ENCODE measurements around the gene PCDH7. TPM values are rescaled to one million over a fixed set of nuclear protein-coding genes. Genes with fewer than 3 reads are reported as not detected.
A peak's percentile ranks its signal among the peaks of the same experiment; 100 is the strongest.

PCDH7 gene
- total RNA-seq (ENCODE audit: unreplicated experiment): 2.8 TPM
- long read RNA-seq: 0 reads

- H3K4me3 Mint-ChIP-seq (ENCODE audit: unreplicated experiment): peak within 1 kb of the TSS; percentile 86
- DNase-seq: peak; percentile 43
- H3K4me1 Mint-ChIP-seq (ENCODE audit: low read depth, unreplicated experiment): peaks cover 17% of the 10 kb centered on the region
- peaks cover 20% of the 10 kb centered on the region for H3K9me3 Mint-ChIP-seq (ENCODE audit: unreplicated experiment)
- H3K36me3 Mint-ChIP-seq (ENCODE audit: unreplicated experiment): no peaks in the 10 kb centered on the region
- H3K27me3 Mint-ChIP-seq (ENCODE audit: unreplicated experiment): peaks cover 25% of the 10 kb centered on the region
- H3K27ac Mint-ChIP-seq (ENCODE audit: unreplicated experiment): no peak within 1 kb of the TSS
- TF ChIP-seq CTCF (IDR thresholded peaks at IDR 0.05; ENCODE audit: partially characterized antibody, unreplicated experiment): no peak
Observed at GRCh38 chr4:30720021-30720660, at the start of gene PCDH7. PCDH7 (plus strand) TSS chr4:30720369; CDS start chr4:30721423, 1,054 bp downstream.

- no peak for DNase-seq
- no peak for TF ChIP-seq CTCF (IDR thresholded peaks at IDR 0.05; ENCODE audit: partially characterized antibody, unreplicated experiment)
- Mint-ChIP-seq H3K27me3 (ENCODE audit: unreplicated experiment) (peaks cover 4% of the 10 kb centered on the region), H3K9me3 (ENCODE audit: unreplicated experiment) (peaks cover under 1% of the 10 kb centered on the region), H3K4me1 (ENCODE audit: low read depth, unreplicated experiment) (no peaks in the 10 kb centered on the region), H3K27ac (ENCODE audit: unreplicated experiment) (no peak overlapping the region), H3K36me3 (ENCODE audit: unreplicated experiment) (peaks cover 4% of the 10 kb centered on the region), H3K4me3 (ENCODE audit: unreplicated experiment) (no peak overlapping the region)
Observed at GRCh38 chr4:30671926-30672448, 48.2 kb upstream of the PCDH7 start.

- no peaks in the 10 kb centered on the region for H3K4me1 Mint-ChIP-seq (ENCODE audit: low read depth, unreplicated experiment)
- TF ChIP-seq CTCF (IDR thresholded peaks at IDR 0.05; ENCODE audit: partially characterized antibody, unreplicated experiment): no peak
- H3K27me3 Mint-ChIP-seq (ENCODE audit: unreplicated experiment): no peaks in the 10 kb centered on the region
- DNase-seq: no peak
- no peaks in the 10 kb centered on the region for H3K9me3 Mint-ChIP-seq (ENCODE audit: unreplicated experiment)
- H3K27ac Mint-ChIP-seq (ENCODE audit: unreplicated experiment): no peak overlapping the region
- H3K36me3 Mint-ChIP-seq (ENCODE audit: unreplicated experiment): no peaks in the 10 kb centered on the region
- H3K4me3 Mint-ChIP-seq (ENCODE audit: unreplicated experiment): no peak overlapping the region
Observed at GRCh38 chr4:30696191-30696590, 24.0 kb upstream of the PCDH7 start.

- peaks cover 8% of the 10 kb centered on the region for H3K27me3 Mint-ChIP-seq (ENCODE audit: unreplicated experiment)
- peaks cover 13% of the 10 kb centered on the region for H3K36me3 Mint-ChIP-seq (ENCODE audit: unreplicated experiment)
- no peak overlapping the region for H3K27ac Mint-ChIP-seq (ENCODE audit: unreplicated experiment)
- peak; percentile 90 for TF ChIP-seq CTCF (IDR thresholded peaks at IDR 0.05; ENCODE audit: partially characterized antibody, unreplicated experiment)
- peaks cover 16% of the 10 kb centered on the region for H3K4me1 Mint-ChIP-seq (ENCODE audit: low read depth, unreplicated experiment)
- peaks cover 10% of the 10 kb centered on the region for H3K9me3 Mint-ChIP-seq (ENCODE audit: unreplicated experiment)
- H3K4me3 Mint-ChIP-seq (ENCODE audit: unreplicated experiment): no peak overlapping the region
- DNase-seq: peak; percentile 68
Observed at GRCh38 chr4:30714408-30715031, 5.6 kb upstream of the PCDH7 start.

- no peak for DNase-seq
- Mint-ChIP-seq H3K4me3 (ENCODE audit: unreplicated experiment) (peak overlapping the region; percentile 86), H3K36me3 (ENCODE audit: unreplicated experiment) (no peaks in the 10 kb centered on the region), H3K27ac (ENCODE audit: unreplicated experiment) (peak overlapping the region; percentile 68), H3K27me3 (ENCODE audit: unreplicated experiment) (peaks cover 12% of the 10 kb centered on the region), H3K4me1 (ENCODE audit: low read depth, unreplicated experiment) (peaks cover 17% of the 10 kb centered on the region), H3K9me3 (ENCODE audit: unreplicated experiment) (peaks cover 10% of the 10 kb centered on the region)
- no peak for TF ChIP-seq CTCF (IDR thresholded peaks at IDR 0.05; ENCODE audit: partially characterized antibody, unreplicated experiment)
Observed at GRCh38 chr4:30716158-30716557, 4.0 kb upstream of the PCDH7 start.

Measured in glutamatergic neuron (in vitro differentiated cells).